ENCODE measurements around the gene DOCK1.

DNA sequence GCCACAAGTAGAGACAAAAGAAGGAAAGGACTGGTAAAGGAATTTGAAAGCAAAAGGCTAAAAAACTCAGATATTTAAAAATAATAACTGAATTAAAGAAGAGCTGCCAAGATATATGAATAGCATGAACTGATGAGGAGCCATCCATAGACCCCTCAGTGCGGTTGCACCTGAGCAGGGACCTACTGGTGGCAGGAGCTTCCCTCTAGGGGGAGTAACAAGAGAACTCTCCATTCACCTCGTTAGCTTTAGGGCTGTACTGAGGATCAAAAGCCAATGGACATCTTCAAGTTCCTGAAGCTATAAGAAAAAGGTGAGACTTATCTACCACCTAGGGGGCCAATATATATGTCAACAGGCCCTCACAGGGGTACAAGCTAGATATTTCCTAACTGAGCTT is 27.8 kb upstream of the DOCK1 start:
- TF ChIP-seq, protein P1, sequence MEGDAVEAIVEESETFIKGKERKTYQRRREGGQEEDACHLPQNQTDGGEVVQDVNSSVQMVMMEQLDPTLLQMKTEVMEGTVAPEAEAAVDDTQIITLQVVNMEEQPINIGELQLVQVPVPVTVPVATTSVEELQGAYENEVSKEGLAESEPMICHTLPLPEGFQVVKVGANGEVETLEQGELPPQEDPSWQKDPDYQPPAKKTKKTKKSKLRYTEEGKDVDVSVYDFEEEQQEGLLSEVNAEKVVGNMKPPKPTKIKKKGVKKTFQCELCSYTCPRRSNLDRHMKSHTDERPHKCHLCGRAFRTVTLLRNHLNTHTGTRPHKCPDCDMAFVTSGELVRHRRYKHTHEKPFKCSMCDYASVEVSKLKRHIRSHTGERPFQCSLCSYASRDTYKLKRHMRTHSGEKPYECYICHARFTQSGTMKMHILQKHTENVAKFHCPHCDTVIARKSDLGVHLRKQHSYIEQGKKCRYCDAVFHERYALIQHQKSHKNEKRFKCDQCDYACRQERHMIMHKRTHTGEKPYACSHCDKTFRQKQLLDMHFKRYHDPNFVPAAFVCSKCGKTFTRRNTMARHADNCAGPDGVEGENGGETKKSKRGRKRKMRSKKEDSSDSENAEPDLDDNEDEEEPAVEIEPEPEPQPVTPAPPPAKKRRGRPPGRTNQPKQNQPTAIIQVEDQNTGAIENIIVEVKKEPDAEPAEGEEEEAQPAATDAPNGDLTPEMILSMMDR (IDR thresholded peaks at IDR 0.05): no peak
- TF ChIP-seq POLR2A (IDR thresholded peaks at IDR 0.05) (no peak), POLR2AphosphoS5 (IDR thresholded peaks at IDR 0.05) (no peak)
